ENCODE data around the gene BSN. TPM values are rescaled to one million over a fixed set of nuclear protein-coding genes. Genes with fewer than 3 reads are reported as not detected.

The BSN gene
- total and polyA plus RNA-seq, 11 donors, result 0.12 to 1.6 (median 0.75) TPM

DNA sequence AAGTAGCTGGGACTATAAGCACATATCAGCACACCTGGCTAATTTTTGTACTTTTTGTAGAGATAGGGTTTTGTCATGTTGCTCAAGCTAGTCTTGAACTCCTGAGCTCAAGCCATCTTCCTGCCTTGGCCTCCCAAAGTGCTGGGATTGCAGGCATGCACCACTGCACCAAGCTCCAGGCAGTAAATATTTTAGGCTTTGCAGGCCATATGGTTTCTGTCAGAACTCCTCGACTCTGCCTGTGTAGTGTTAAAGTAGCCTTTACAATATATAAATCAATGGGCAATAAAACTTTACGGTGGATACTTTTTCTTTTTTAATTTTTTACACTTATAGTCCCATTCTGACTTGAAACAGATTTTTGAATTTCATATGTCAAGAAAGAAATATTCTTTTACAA is 42.6 kb upstream of the BSN start:
- peaks cover 0 to 62% (median 48%) of the 10 kb centered on the region in 9 donors for H3K36me3 ChIP-seq
- ATAC-seq, result no peak
- intact Hi-C loops (cut with DNase I), result no loop called here
- H3K27me3 ChIP-seq, result no peaks in the 10 kb centered on the region
- no peaks in the 10 kb centered on the region for H3K9me3 ChIP-seq
- H3K27ac ChIP-seq, result no peak overlapping the region
- no peak for TF ChIP-seq POLR2A (IDR thresholded peaks at IDR 0.05)
- TF ChIP-seq, protein P1, sequence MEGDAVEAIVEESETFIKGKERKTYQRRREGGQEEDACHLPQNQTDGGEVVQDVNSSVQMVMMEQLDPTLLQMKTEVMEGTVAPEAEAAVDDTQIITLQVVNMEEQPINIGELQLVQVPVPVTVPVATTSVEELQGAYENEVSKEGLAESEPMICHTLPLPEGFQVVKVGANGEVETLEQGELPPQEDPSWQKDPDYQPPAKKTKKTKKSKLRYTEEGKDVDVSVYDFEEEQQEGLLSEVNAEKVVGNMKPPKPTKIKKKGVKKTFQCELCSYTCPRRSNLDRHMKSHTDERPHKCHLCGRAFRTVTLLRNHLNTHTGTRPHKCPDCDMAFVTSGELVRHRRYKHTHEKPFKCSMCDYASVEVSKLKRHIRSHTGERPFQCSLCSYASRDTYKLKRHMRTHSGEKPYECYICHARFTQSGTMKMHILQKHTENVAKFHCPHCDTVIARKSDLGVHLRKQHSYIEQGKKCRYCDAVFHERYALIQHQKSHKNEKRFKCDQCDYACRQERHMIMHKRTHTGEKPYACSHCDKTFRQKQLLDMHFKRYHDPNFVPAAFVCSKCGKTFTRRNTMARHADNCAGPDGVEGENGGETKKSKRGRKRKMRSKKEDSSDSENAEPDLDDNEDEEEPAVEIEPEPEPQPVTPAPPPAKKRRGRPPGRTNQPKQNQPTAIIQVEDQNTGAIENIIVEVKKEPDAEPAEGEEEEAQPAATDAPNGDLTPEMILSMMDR (IDR thresholded peaks at IDR 0.05), result no peak
- H3K4me3 ChIP-seq, result no peak overlapping the region
- 59 to 78% (median 68%) methylated on average over 2 of the region's 2 CpGs for WGBS, 4 donors
- peaks cover 0 to 18% (median 2%) of the 10 kb centered on the region in 12 donors for H3K4me1 ChIP-seq
- DNase-seq, result no peak

DNA sequence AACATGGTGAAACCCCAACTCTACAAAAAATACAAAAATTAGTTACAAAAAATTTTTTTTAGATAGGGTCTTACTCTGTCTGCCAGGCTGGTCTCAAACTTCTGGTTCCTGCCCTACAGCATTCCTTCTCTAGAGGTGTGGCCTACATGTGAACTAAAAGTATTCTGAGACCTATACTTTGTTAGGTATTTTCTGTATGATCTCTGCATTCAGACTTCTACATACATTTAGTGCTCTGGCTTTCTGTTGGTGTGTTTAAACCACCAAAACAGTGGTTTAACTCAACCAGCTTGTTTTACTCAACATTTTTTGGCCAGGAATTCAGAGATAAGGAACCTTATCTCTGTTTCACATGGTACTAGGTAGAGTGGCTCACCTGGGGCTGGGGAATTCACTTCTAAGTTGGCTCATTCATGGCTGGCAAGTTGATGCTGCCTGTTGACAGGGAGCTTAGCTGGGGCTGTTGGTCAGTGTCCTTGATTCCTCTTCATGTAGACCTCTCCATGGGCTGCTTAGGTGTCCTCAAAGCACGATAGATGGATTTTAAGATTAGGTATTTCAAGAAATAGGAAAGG is 41.4 kb upstream of the BSN start:
- H3K4me1 ChIP-seq, result peaks cover 0 to 29% (median 5%) of the 10 kb centered on the region in 12 donors
- H3K4me3 ChIP-seq, result no peak overlapping the region
- DNase-seq (no peak), ATAC-seq (no peak)
- TF ChIP-seq, protein P1 (IDR thresholded peaks at IDR 0.05), result no peak
- no peak for TF ChIP-seq POLR2A (IDR thresholded peaks at IDR 0.05)
- WGBS, 4 donors, result 92 to 100% (median 98%) methylated on average over 1 of the region's 1 CpG
- no peak overlapping the region for H3K27ac ChIP-seq
- H3K9me3 ChIP-seq, result no peaks in the 10 kb centered on the region
- H3K27me3 ChIP-seq, result no peaks in the 10 kb centered on the region
- H3K36me3 ChIP-seq, result peaks cover 0 to 70% (median 54%) of the 10 kb centered on the region in 9 donors
- intact Hi-C loops (cut with DNase I), result no loop called here

DNA sequence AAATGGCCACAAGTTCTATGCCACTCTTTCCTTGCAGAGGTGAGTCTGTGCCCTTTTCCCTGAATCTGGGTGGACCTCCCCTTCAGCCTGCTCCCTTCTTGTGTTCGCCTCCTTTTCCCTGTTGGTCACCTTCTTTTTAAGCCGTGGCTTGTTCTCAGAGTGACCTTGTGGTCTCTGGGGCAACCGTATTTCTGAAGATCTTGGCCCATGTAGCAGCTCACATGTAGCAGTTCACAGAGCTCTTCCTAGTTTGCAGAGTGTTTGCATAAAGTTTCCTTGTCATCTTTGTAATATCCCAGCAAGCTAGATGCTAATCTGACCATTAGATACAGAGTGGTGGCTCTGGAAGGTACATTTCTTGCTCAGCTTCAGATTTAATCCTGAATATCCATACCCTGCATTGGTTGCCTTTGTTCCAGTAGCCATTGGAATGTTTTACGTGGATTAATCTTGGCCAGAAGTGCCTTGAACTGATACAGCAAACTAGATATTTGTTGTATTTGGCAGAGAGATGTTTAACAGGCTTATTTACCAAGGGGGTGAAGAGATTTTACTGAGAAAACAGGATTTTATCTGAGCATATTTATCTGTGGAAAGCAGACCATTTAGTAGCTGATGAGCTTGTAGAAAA is 40.7 kb upstream of the BSN start:
- no peak overlapping the region for H3K4me3 ChIP-seq
- intact Hi-C loops (cut with DNase I), result no loop called here
- H3K27ac ChIP-seq, result no peak overlapping the region
- DNase-seq (no peak), ATAC-seq (no peak)
- H3K36me3 ChIP-seq, result peaks cover 0 to 76% (median 55%) of the 10 kb centered on the region in 9 donors
- TF ChIP-seq, protein P1 (IDR thresholded peaks at IDR 0.05), result no peak
- TF ChIP-seq POLR2A (IDR thresholded peaks at IDR 0.05), result no peak
- no peaks in the 10 kb centered on the region for H3K27me3 ChIP-seq
- H3K9me3 ChIP-seq, result no peaks in the 10 kb centered on the region
- peaks cover 0 to 36% (median 6%) of the 10 kb centered on the region in 12 donors for H3K4me1 ChIP-seq
- 75 to 79% (median 77%) methylated on average over 4 of the region's 4 CpGs for WGBS, 4 donors

DNA sequence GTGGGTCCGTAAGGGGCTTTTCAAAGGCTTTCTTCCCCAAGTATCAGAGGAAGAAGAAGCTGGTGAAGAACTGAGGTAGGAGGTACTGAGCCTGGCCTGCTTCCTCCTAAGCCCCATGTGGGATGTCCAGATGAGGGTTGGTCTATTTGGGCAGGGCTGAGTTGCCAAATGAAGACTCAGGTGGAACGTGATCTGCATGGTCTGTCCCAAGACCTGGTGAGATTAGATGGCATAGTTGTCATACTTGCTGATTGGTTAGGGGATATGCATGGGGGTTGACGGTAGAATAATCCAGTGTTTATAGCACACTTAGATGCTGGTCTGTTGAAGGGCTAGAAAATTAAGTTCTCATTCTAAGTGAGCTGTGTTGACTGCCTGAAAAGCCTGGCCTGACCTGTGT is 36.3 kb upstream of the BSN start:
- WGBS, 4 donors, result 71 to 81% (median 75%) methylated on average over 3 of the region's 3 CpGs
- Histone ChIP-seq H3K9me3 (no peaks in the 10 kb centered on the region), H3K4me3 (no peak overlapping the region), H3K27me3 (no peaks in the 10 kb centered on the region), H3K36me3 (peaks cover 0 to 52% (median 33%) of the 10 kb centered on the region in 9 donors), H3K4me1 (peaks cover 3 to 54% (median 20%) of the 10 kb centered on the region in 12 donors), H3K27ac (no peak overlapping the region)
- TF ChIP-seq, protein P1 (IDR thresholded peaks at IDR 0.05), result no peak
- intact Hi-C loops (cut with DNase I), result no loop called here
- DNase-seq, result no peak
- no peak for ATAC-seq

Data from heart left ventricle (tissue), 16 donors.